IPS DF 6.9 (cell line): ENCODE measurements around the gene TCEAL4.

Experiments
- DNase-seq: peaks from one replicate; pipeline ENCODE4 v3.0.0-alpha.2; 2013; ENCODE audit warnings: low read depth, low spot score
- H3K27ac ChIP-seq: one replicate; pipeline ENCODE4 v1.5.1; 2013; ENCODE audit warnings: low read length, control low read depth
- H3K27me3 ChIP-seq: 2 replicates; pipeline ENCODE4 v1.6.1; 2013; ENCODE audit warnings: mild to moderate bottlenecking, low read length; ENCODE audit not compliant: control insufficient read depth, insufficient read depth
- H3K36me3 ChIP-seq: 2 replicates; pipeline ENCODE4 v1.6.1; 2013; ENCODE audit warnings: low read length; ENCODE audit not compliant: control insufficient read depth, insufficient read depth
- H3K4me1 ChIP-seq: 2 replicates; pipeline ENCODE4 v1.6.1; 2013; ENCODE audit warnings: low read length; ENCODE audit not compliant: control insufficient read depth, insufficient read depth
- H3K4me3 ChIP-seq: 2 replicates; pipeline ENCODE4 v1.5.1; 2013; ENCODE audit warnings: mild to moderate bottlenecking, low read length
- H3K9me3 ChIP-seq: 2 replicates; pipeline ENCODE4 v1.6.1; 2013; ENCODE audit warnings: low read length, inconsistent platforms; ENCODE audit not compliant: control insufficient read depth, insufficient read depth
- WGBS: extraction: QIAGEN DNeasy Blood & Tissue Kit; methylation state at CpG from one replicate; pipeline ENCODE4 v1.1.7; 2013; ENCODE audit warnings: mixed read lengths, missing lambda C conversion rate; ENCODE audit not compliant: insufficient read length, insufficient coverage; 5-methylcytosine and 5-hydroxymethylcytosine counted together

Gene TCEAL4

DNA sequence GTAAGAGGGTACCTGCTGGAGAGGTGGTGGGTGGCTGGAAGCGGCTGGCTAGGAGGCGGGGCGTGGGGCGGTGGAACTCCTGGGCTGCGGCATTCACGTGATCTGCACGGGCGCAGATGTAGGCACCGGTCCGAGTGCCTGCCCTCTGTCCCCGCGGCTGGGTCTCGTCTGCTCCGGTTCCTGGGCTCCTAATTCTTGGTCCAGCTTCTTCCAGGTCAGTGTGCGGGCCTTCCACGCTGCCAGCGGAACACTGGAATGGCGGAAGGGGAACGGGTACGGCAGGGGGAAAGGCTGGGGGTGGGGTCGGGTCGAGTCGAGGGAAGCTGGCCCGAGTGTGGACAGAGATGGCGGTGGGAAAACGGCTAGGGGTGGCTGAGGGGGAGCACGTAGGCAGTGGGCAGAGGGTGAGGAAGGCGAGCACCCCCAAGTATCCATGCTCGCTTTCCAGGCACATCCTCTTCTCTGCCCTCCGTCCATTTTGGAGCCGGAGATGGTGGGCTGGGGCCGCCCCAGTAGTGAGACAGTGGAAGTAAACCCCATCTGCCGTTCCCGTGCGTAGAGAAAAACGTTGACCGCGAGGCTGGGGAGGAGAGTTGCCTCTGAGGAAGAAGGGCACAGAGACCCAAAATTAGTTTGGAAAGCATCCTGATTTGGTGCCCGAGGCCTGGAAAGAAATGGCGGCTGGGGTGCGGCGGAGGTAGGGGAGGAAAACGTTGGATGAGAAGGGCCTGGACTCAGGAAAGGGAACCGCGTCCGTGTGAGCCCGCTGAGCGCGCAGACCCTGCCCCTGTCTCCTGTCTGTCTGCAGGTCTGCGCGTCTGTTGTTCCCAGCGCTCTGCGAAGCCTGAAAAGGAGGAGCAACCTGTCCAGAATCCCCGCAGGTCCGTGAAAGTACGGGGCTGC is at the start of gene TCEAL4:
TCEAL4 (plus strand) TSS at position 105 of the 903 bp plus-strand sequence. CDS start 1,161 bp downstream, outside the sequence.
- Histone ChIP-seq H3K27me3 (no peaks in the 10 kb centered on the region), H3K4me1 (no peaks in the 10 kb centered on the region), H3K9me3 (no peaks in the 10 kb centered on the region), H3K4me3 (peak within 1 kb of the TSS; percentile 93), H3K36me3 (no peaks in the 10 kb centered on the region; the same call in 1 of the 2 replicates), H3K27ac (no peak within 1 kb of the TSS)
- no CpG with 5 or more reads among the region's 56 CpGs for WGBS
- DNase-seq: no peak

DNA sequence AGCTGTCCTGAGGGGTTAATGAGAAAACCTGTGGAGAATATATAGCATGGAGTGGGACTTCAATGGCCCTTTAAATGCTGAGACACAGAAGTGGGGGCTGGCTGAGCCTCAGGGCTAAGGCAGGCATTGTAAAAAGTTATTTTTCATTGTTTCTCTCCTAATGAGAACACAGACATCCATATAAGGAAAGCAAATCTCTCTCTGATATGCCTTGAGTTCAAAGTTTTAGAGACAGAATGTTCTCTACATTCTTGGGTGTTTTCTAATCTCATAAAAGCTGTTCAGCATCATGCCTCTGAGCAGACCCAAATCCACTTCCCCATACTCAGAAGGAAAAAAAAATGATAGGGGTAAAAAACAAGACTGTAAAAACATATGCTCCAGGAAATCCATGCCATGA is 49.2 kb upstream of the TCEAL4 start:
- Histone ChIP-seq H3K27me3 (no peaks in the 10 kb centered on the region), H3K9me3 (no peaks in the 10 kb centered on the region), H3K4me1 (no peaks in the 10 kb centered on the region), H3K36me3 (no peaks in the 10 kb centered on the region), H3K4me3 (no peak overlapping the region), H3K27ac (no peak overlapping the region)
- DNase-seq: no peak

DNA sequence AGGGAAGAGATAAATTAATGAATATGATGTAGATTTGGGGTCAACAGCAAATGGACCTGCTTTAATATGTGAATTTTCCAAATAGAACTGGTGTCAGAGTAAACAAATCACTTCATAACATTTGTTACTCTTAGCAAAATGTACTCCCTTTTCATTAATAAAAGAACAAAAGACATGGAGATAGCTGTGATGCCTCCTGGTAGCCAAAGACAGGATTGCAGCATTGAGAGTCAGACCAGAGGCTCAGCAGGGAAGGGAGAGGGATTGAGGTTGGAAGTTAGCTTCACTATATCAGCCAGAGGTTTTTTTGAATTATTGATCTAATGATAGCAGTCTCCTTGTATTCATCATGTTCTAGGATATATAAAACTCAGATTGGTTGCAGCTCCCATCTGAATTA is 48.6 kb upstream of the TCEAL4 start:
- no peak overlapping the region for H3K4me3 ChIP-seq
- H3K36me3 ChIP-seq: no peaks in the 10 kb centered on the region
- no peak for DNase-seq
- H3K9me3 ChIP-seq: no peaks in the 10 kb centered on the region
- H3K27ac ChIP-seq: no peak overlapping the region
- no peaks in the 10 kb centered on the region for H3K27me3 ChIP-seq
- H3K4me1 ChIP-seq: no peaks in the 10 kb centered on the region

DNA sequence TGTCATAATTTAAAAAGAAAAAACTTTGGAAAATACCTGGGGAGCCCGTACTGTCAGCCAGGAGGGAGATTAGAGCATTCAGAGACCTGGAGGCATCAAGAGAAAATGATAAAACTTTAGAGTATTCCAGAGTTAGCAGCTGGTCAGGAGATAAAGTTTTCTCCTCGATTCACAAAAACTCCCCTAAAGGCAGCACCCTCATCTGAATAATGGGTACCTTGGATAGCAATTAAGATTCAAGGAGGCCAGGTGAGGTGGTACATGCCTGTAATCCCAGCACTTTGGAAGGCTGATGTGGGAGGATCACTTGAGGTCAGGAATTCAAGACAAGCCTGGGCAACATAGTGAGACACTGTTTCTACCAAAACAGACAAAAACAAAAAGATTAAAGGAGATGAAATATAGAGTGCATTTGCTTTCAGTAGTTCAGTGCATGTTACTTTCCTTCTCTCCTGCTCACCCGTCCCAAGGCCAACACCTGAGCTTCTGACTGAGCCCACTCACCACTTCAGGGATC is 47.4 kb upstream of the TCEAL4 start:
- no peaks in the 10 kb centered on the region for H3K9me3 ChIP-seq
- H3K27ac ChIP-seq: no peak overlapping the region
- H3K36me3 ChIP-seq: no peaks in the 10 kb centered on the region
- H3K4me1 ChIP-seq: no peaks in the 10 kb centered on the region
- no CpG with 5 or more reads among the region's 3 CpGs for WGBS
- H3K4me3 ChIP-seq: no peak overlapping the region
- no peak for DNase-seq
- H3K27me3 ChIP-seq: no peaks in the 10 kb centered on the region

DNA sequence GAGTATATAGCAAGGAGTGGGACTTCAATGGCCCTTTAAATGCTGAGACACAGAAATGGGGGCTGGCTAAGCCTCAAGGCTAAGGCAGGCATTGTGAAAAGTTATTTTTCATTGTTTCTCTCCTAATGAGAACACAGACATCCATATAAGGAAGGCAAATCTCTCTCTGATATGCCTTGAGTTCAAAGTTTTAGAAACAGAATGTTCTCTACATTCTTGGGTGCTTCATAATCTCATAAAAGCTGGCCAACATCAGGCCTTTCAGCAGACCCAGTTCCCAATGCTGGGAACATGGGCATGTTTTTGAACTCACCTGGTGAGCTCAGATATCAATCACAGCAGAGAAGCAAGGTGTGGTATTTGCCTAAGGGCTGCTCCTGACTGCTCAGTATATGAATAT is 46.6 kb upstream of the TCEAL4 start:
- DNase-seq: no peak
- Histone ChIP-seq H3K27ac (no peak overlapping the region), H3K9me3 (no peaks in the 10 kb centered on the region), H3K4me3 (no peak overlapping the region), H3K27me3 (no peaks in the 10 kb centered on the region), H3K36me3 (no peaks in the 10 kb centered on the region), H3K4me1 (no peaks in the 10 kb centered on the region)

DNA sequence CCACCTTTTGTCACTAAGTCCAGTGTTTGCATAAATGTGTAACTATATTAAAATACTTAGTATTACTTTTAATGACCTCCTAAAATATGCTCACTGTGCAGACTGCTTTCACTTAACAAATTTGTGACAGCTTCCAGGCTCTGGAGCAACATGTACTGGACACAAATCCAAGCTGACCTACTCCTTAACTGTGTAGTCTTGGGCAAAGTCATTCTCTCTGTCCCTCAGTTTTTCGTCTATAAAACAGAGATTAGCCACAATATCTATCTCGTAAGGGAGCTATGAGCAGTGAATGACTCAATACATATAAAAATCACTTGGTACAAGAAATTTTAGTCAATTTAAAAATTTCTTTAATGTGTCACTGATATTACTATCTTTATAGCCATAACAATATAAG is 45.6 kb upstream of the TCEAL4 start:
- Histone ChIP-seq H3K27ac (no peak overlapping the region), H3K36me3 (no peaks in the 10 kb centered on the region), H3K4me1 (no peaks in the 10 kb centered on the region), H3K4me3 (no peak overlapping the region), H3K9me3 (no peaks in the 10 kb centered on the region), H3K27me3 (no peaks in the 10 kb centered on the region; the same call in 1 of the 2 replicates)
- DNase-seq: no peak
- no CpG with 5 or more reads among the region's 2 CpGs for WGBS

DNA sequence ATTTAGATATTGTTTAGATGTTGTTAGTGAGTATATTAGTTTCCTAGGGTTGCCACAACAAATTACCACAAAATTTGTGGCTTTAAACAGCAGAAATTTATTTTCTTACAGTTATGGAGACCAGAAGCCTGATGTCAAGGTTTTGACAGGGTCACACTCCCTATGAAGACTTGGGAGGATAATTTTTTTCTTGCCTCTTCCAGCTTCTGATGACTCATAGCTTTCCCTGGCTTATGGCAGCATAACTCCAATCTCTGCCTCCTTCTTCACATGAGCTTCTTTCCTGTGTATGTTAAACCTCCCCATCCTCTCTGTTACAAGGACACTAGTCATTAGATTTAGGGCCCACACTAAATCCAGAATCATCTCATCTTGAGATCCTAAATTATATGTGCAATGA is 45.2 kb upstream of the TCEAL4 start:
- H3K36me3 ChIP-seq: no peaks in the 10 kb centered on the region
- H3K27me3 ChIP-seq: no peaks in the 10 kb centered on the region; the same call in 1 of the 2 replicates
- no peak for DNase-seq
- H3K9me3 ChIP-seq: no peaks in the 10 kb centered on the region
- H3K27ac ChIP-seq: no peak overlapping the region
- no peak overlapping the region for H3K4me3 ChIP-seq
- no peaks in the 10 kb centered on the region for H3K4me1 ChIP-seq

DNA sequence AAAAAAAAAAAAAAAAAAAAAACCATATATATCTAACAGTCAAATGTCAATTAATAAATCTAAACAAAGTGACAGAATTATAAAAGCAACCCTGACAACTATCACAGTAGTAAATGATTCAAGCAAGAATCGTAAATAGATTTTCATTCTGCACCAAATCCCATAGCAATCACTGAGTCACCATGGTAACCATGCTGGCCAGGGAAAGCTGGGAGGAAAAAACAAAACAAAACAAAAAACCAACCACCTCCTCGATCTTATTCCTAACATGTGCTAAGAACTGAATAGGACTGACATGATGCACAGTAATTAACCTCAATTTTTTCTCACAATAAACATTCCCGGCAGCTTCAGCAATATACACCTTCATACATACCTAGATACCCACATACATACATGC is 35.4 kb upstream of the TCEAL4 start:
- H3K27ac ChIP-seq: no peak overlapping the region
- H3K4me3 ChIP-seq: no peak overlapping the region
- H3K9me3 ChIP-seq: no peaks in the 10 kb centered on the region
- no peaks in the 10 kb centered on the region for H3K4me1 ChIP-seq
- WGBS: no CpG with 5 or more reads among the region's 3 CpGs
- DNase-seq: no peak
- H3K27me3 ChIP-seq: no peaks in the 10 kb centered on the region
- H3K36me3 ChIP-seq: no peaks in the 10 kb centered on the region

DNA sequence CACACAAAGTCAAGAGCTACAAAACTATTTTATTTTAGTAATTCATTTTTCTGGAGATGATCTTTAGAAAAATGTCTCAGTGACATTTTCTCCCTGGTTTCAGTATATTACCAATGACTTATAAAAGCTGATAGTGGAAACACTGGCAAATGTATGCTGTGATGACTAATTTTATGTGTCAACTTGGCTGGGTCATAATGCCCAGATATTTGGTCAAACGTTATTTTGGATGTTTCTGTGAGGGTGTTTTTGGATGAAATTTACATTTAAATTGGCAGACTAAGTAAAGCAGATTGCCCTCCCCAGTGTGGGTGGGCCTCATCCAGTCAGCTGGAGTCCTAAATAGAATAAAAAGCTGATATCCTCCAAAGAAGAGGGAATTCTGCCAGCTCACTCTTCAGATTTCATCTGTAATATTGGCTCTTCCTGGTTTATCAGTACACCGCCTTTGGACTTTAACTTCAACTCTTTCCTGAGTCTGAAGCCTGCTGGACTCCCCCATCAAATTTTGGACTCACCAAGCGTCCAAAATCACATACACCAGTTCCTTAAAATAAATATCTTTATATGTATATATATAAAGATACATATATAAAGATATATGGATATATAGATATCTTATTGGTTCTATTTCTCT is 34.8 kb upstream of the TCEAL4 start:
- DNase-seq: no peak
- no CpG with 5 or more reads among the region's 3 CpGs for WGBS
- H3K4me3 ChIP-seq: no peak overlapping the region
- no peaks in the 10 kb centered on the region for H3K36me3 ChIP-seq
- H3K27ac ChIP-seq: no peak overlapping the region
- no peaks in the 10 kb centered on the region for H3K4me1 ChIP-seq
- no peaks in the 10 kb centered on the region for H3K9me3 ChIP-seq
- no peaks in the 10 kb centered on the region for H3K27me3 ChIP-seq

DNA sequence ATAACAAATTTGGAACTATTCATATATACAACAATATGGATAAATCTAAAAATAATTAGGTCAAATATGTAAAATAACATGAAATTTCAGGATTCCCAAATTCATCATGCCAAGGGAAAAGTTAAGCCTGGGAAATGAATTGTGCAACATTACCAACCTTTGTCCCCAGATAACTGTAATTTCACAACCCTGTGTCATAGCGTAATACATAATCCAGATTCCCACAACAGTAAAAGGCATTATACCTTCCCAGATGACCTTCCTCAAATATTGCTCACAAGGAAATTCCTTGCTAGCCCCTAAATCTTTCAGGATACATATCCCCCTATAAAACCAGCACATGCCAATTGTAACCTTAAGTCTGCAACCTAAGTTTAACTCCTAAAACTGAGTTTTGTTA is 33.1 kb upstream of the TCEAL4 start:
- no CpG with 5 or more reads among the region's 1 CpG for WGBS
- Histone ChIP-seq H3K4me3 (no peak overlapping the region), H3K27ac (no peak overlapping the region), H3K36me3 (no peaks in the 10 kb centered on the region), H3K4me1 (no peaks in the 10 kb centered on the region), H3K27me3 (no peaks in the 10 kb centered on the region), H3K9me3 (no peaks in the 10 kb centered on the region)
- no peak for DNase-seq
